RWPE1 (cell line): ENCODE measurements around the gene SLAMF6.

Experiments
- CTCF ChIA-PET: fragments of 350-600 bp; sonication (Branson Sonifier 250); formaldehyde crosslinking; extraction: SDS; loops from one replicate; lab custom pipeline; 2021; lab: Yijun Ruan, JAX
- POLR2A ChIA-PET: fragments of 400-600 bp; formaldehyde crosslinking; extraction: SDS; loops from one replicate; lab custom pipeline; 2020; ENCODE audit warnings: antibody characterized with exemption; ENCODE audit not compliant: low non-redundant PET; lab: Yijun Ruan, JAX
- DNase-seq: peaks from one replicate; pipeline ENCODE4 v3.0.0; 2012; ENCODE audit warnings: low spot score
- H3K27ac ChIP-seq: fragments of 450-650 bp; 2 replicates; pipeline ENCODE4 v1.5.1; 2017
- CTCF ChIP-seq: fragments of 450-650 bp; conservative IDR thresholded peaks from 2 replicates; pipeline ENCODE4 v1.5.1; 2017; ENCODE audit warnings: low read depth, mild to moderate bottlenecking

Gene SLAMF6

GRCh38 chr1:160491981-160492380 is 31.1 kb downstream of the SLAMF6 start:
- no peak for TF ChIP-seq CTCF
- H3K27ac ChIP-seq, result no peak overlapping the region
- ChIA-PET CTCF (no interaction called here), POLR2A (no interaction called here)
- DNase-seq, result no peak

GRCh38 chr1:160491017-160491416 is 32.0 kb downstream of the SLAMF6 start:
- CTCF ChIA-PET, result no interaction called here
- no peak for TF ChIP-seq CTCF
- DNase-seq, result no peak
- POLR2A ChIA-PET, result no interaction called here
- H3K27ac ChIP-seq, result no peak overlapping the region

GRCh38 chr1:160489513-160490261 is 33.4 kb downstream of the SLAMF6 start:
- ChIA-PET POLR2A (no interaction called here), CTCF (no interaction called here)
- TF ChIP-seq CTCF, result no peak
- no peak for DNase-seq
- no peak overlapping the region for H3K27ac ChIP-seq

- no peak overlapping the region for H3K27ac ChIP-seq
- TF ChIP-seq CTCF, result no peak
- ChIA-PET CTCF (no interaction called here), POLR2A (interaction anchor here (0.7 kb wide), 1 partner anchor 769 kb away, joined by 3 read pairs; no protein-coding TSS in a partner anchor)
- DNase-seq, result no peak
These were observed 34.6 kb downstream of the SLAMF6 start for GRCh38 chr1:160488347-160489058.

GRCh38 chr1:160486453-160486852 is 36.6 kb downstream of the SLAMF6 start:
- DNase-seq, result no peak
- no peak for TF ChIP-seq CTCF
- no peak overlapping the region for H3K27ac ChIP-seq
- ChIA-PET POLR2A (no interaction called here), CTCF (interaction anchor here (0.6 kb wide), 1 partner anchor 454 kb away, joined by 3 read pairs; no protein-coding TSS in a partner anchor)

GRCh38 chr1:160483505-160484185 is 39.4 kb downstream of the SLAMF6 start:
- ChIA-PET POLR2A (no interaction called here), CTCF (no interaction called here)
- DNase-seq, result no peak
- no peak overlapping the region for H3K27ac ChIP-seq
- no peak for TF ChIP-seq CTCF
